HCT116 (cell line): Measurements from ENCODE around the gene CYB561A3. TPM values are rescaled to one million over a fixed set of nuclear protein-coding genes. Genes with fewer than 3 reads are reported as not detected.
"Not testable (repeated sequence)": the region's sequence is repeated elsewhere in the genome, so short reads cannot be mapped to it uniquely, and the experiment has no call there.

Experiments
- ATAC-seq: fragments of 200-7000 bp; cut with Tn5 transposase; 2 replicates; pipeline ENCODE4 v1.9.1; 2020; ENCODE audit warnings: mild to moderate bottlenecking, moderate library complexity
- BruUV-seq: library from RNA; stranded (reverse); fragments of 400-500 nt; replicated peaks from 2 replicates; lab custom pipeline; 2021; lab: Mats Ljungman, UMichigan
- CTCF ChIA-PET: fragments of 300-600 bp; sonication (Branson Sonifier 250); formaldehyde crosslinking; loops from one replicate; lab custom pipeline; 2021; ENCODE audit warnings: antibody characterized with exemption; lab: Charles Lee
- POLR2A ChIA-PET: fragments of 300-600, 350-600 bp; sonication (Branson Sonifier 250); formaldehyde crosslinking; loops from one replicate; lab custom pipeline; 2021; ENCODE audit warnings: antibody characterized with exemption; lab: Charles Lee
- RAD21 ChIA-PET, 2 experiments: fragments of 300-600 bp; sonication (Branson Sonifier 250); formaldehyde crosslinking; loops; one replicate each; lab custom pipeline; 2023; ENCODE audit warnings: low total read pairs in 2 of 2; ENCODE audit not compliant: uncharacterized antibody in 2 of 2, unreplicated experiment in 2 of 2, low non-redundant PET in 1 of 2; lab: Charles Lee
- DNase-seq: peaks from one replicate; pipeline ENCODE4 v3.0.0-alpha.2; 2010; ENCODE audit warnings: low read depth, low spot score
- H2AFZ ChIP-seq: fragments of 200-600 bp; shearing (Covaris generic), sonication (generic); 2 replicates; pipeline ENCODE4 v1.6.1; 2017; ENCODE audit warnings: low read depth, mixed run types, mixed read lengths, antibody characterized with exemption, low read length; ENCODE audit not compliant: poor library complexity, severe bottlenecking
- H3K27ac ChIP-seq: 2 replicates; pipeline ENCODE4 v1.5.1; 2012; ENCODE audit warnings: low read depth, low read length
- H3K27me3 ChIP-seq: fragments of 200-600 bp; sonication (generic); 2 replicates; pipeline ENCODE4 v1.6.1; 2016; ENCODE audit warnings: mixed run types, low read length, mixed read lengths; ENCODE audit not compliant: insufficient read depth
- H3K36me3 ChIP-seq, 2 experiments: fragments of 200-500 bp in 1 of 2; fragments of 200-600 bp in 1 of 2; sonication (Bioruptor generic) in 1 of 2; sonication (generic) in 1 of 2; 2 replicates each; pipeline versions ENCODE4 v1.5.1 to v1.6.1; 2014 to 2016; ENCODE audit warnings: low read length in 2 of 2, inconsistent platforms in 1 of 2, mixed read lengths in 1 of 2, mixed run types in 1 of 2; ENCODE audit not compliant: insufficient read depth in 2 of 2, control insufficient read depth in 1 of 2
- H3K4me1 ChIP-seq, 2 experiments: fragments of 200-600 bp in 1 of 2; sonication (generic) in 1 of 2; 2 replicates each; pipeline versions ENCODE4 v1.5.1 to v1.6.1; 2012 to 2017; ENCODE audit warnings: low read length in 2 of 2, inconsistent platforms in 1 of 2, mild to moderate bottlenecking in 1 of 2, mixed read lengths in 1 of 2, mixed run types in 1 of 2, moderate library complexity in 1 of 2; ENCODE audit not compliant: insufficient read depth in 2 of 2, control insufficient read depth in 1 of 2
- H3K4me2 ChIP-seq: fragments of 200-600 bp; sonication (generic); 2 replicates; pipeline ENCODE4 v1.6.1; 2017; ENCODE audit warnings: mixed run types, low read length, mixed read lengths
- H3K4me3 ChIP-seq, 2 experiments: fragments of 200-600 bp in 1 of 2; sonication (generic) in 1 of 2; replicated peaks in 1 of 2; 2 replicates each; pipeline ENCODE4 v1.5.1; 2011 to 2016; ENCODE audit warnings: low read length in 2 of 2, control low read depth in 1 of 2, low read depth in 1 of 2, mild to moderate bottlenecking in 1 of 2, mixed read lengths in 1 of 2, mixed run types in 1 of 2
- H3K79me2 ChIP-seq: fragments of 200-600 bp; sonication (generic); 2 replicates; pipeline ENCODE4 v1.6.1; 2017; ENCODE audit warnings: mild to moderate bottlenecking, mixed run types, low read length, moderate library complexity, mixed read lengths; ENCODE audit not compliant: insufficient read depth
- H3K9ac ChIP-seq: fragments of 200-600 bp; sonication (generic); 2 replicates; pipeline ENCODE4 v1.6.1; 2016; ENCODE audit warnings: low read length, mixed read lengths
- H3K9me2 ChIP-seq: fragments of 200-600 bp; sonication (generic), shearing (Covaris generic); 2 replicates; pipeline ENCODE4 v1.6.1; 2017; ENCODE audit warnings: mixed run types, mild to moderate bottlenecking, moderate library complexity; ENCODE audit not compliant: insufficient read depth
- H3K9me3 ChIP-seq, 2 experiments: fragments of 200-500 bp in 1 of 2; fragments of 200-600 bp in 1 of 2; sonication (Bioruptor generic) in 1 of 2; sonication (generic) in 1 of 2; 2 replicates each; pipeline ENCODE4 v1.6.1; 2014 to 2017; ENCODE audit warnings: low read length in 2 of 2, mixed read lengths in 2 of 2, inconsistent platforms in 1 of 2, low read depth in 1 of 2, mild to moderate bottlenecking in 1 of 2, mixed run types in 1 of 2, moderate library complexity in 1 of 2; ENCODE audit not compliant: control insufficient read depth in 1 of 2, insufficient read depth in 1 of 2
- H4K20me1 ChIP-seq: fragments of 200-600 bp; sonication (generic), shearing (Covaris generic); 2 replicates; pipeline ENCODE4 v1.6.1; 2017; ENCODE audit warnings: mixed run types, mild to moderate bottlenecking, moderate library complexity; ENCODE audit not compliant: insufficient read depth
- CTCF ChIP-seq, 3 experiments: fragments of 200-600 bp in 1 of 3; sonication (generic) in 1 of 3; IDR thresholded peaks in 2 of 3; conservative IDR thresholded peaks in 1 of 3; 2 replicates each; pipeline ENCODE4 v1.5.1; 2012 to 2017; ENCODE audit warnings: low read depth in 2 of 3, low read length in 2 of 3, antibody characterized with exemption in 1 of 3, borderline replicate concordance in 1 of 3, control low read depth in 1 of 3, mild to moderate bottlenecking in 1 of 3, mixed read lengths in 1 of 3, mixed run types in 1 of 3, moderate library complexity in 1 of 3; ENCODE audit not compliant: insufficient read depth in 1 of 3
- MAX ChIP-seq: IDR thresholded peaks from 2 replicates; pipeline ENCODE4 v1.6.1; 2012
- RAD21 ChIP-seq: IDR thresholded peaks from 2 replicates; pipeline ENCODE4 v1.6.1; 2012; ENCODE audit warnings: low read depth, mild to moderate bottlenecking
- ZBTB33 ChIP-seq: IDR thresholded peaks from 2 replicates; pipeline ENCODE4 v1.6.1; 2011; ENCODE audit warnings: mild to moderate bottlenecking, low read length, moderate library complexity; ENCODE audit not compliant: insufficient replicate concordance; ENCODE audit errors: extremely low read depth
- intact Hi-C: fragments of 100-400 bp; cut with micrococcal nuclease; formaldehyde crosslinking; loops from 2 replicates; pipeline ENCODE4 v1.10.0; 2022
- total RNA-seq: library from RNA; stranded (reverse); gene quantifications from one replicate; pipeline ENCODE4 v1.2.1, GENCODE V29; 2021; ENCODE audit not compliant: unreplicated experiment

CYB561A3 gene
- total RNA-seq, 1 experiment from 2014 or later, result 34.1 TPM

GRCh38 chr11:61384271-61385242 is 22.9 kb upstream of the CYB561A3 start:
- intact Hi-C loops, result loop anchor here (1.0 to 10.0 kb wide), 5 partner anchors 48 to 610 kb away; no protein-coding TSS in a partner anchor
- no peak for DNase-seq
- H3K27ac ChIP-seq, result no peak overlapping the region; the same call in 1 of the 2 replicates
- ATAC-seq, result peak; percentile 31; the same call in 1 of the 2 replicates
- H3K4me2 ChIP-seq, result no peak overlapping the region
- ChIA-PET RAD21 (interaction anchor here (1.2 to 1.9 kb wide), 3 partner anchors 48 to 50 kb away, joined by 3 to 15 read pairs (median 14); no protein-coding TSS in a partner anchor), CTCF (interaction anchor here (0.8 to 6.5 kb wide), 8 partner anchors 10 to 554 kb away, joined by 3 to 120 read pairs (median 8); partner anchors contain the start of genes CPSF7, CYB561A3, SDHAF2 and TMEM138), POLR2A (interaction anchor here (0.8 to 3.0 kb wide), 5 partner anchors 17 to 53 kb away, joined by 3 to 14 read pairs (median 5); partner anchors contain the start of genes CYB561A3 and TMEM138)
- H2AFZ ChIP-seq, result no peak overlapping the region
- no peaks in the 10 kb centered on the region for H3K79me2 ChIP-seq
- no peaks in the 10 kb centered on the region for H4K20me1 ChIP-seq
- no peaks in the 10 kb centered on the region for H3K36me3 ChIP-seq
- H3K9me2 ChIP-seq, result no peaks in the 10 kb centered on the region
- no peak overlapping the region for H3K4me3 ChIP-seq
- BruUV-seq, result no TSS peak
- TF ChIP-seq ZBTB33 (no peak), RAD21 (peak; percentile 36), MAX (no peak), CTCF (IDR thresholded peaks at IDR 0.05 in 2 of 3, conservative IDR thresholded peaks at IDR 0.05 in 1 of 3; ENCODE audit: borderline replicate concordance in 1 of 3, insufficient read depth in 1 of 3, low read depth in 2 of 3, low read length in 2 of 3) (peak; percentile 3 to 32 (median 20); a peak in 2 of 6 replicates)
- H3K9ac ChIP-seq, result no peak overlapping the region
- no peaks in the 10 kb centered on the region for H3K4me1 ChIP-seq
- H3K27me3 ChIP-seq, result no peaks in the 10 kb centered on the region
- no peaks in the 10 kb centered on the region for H3K9me3 ChIP-seq

- H3K9me3 ChIP-seq, H2AFZ ChIP-seq, H3K4me3 ChIP-seq, H3K27me3 ChIP-seq, DNase-seq, H4K20me1 ChIP-seq, H3K9ac ChIP-seq, H3K4me2 ChIP-seq, H3K79me2 ChIP-seq, ATAC-seq, H3K9me2 ChIP-seq, H3K36me3 ChIP-seq, H3K4me1 ChIP-seq, H3K27ac ChIP-seq, BruUV-seq, RAD21 ChIA-PET: not testable (repeated sequence)
- ChIA-PET CTCF (interaction anchor here (2.3 to 6.5 kb wide), 2 partner anchors 9 to 48 kb away, joined by 10 to 120 read pairs; no protein-coding TSS in a partner anchor), POLR2A (interaction anchor here (2.4 to 3.0 kb wide), 2 partner anchors 22 to 48 kb away, joined by 12 to 14 read pairs; partner anchors contain the start of genes CYB561A3 and TMEM138)
- intact Hi-C loops, result loop anchor here (10.0 kb wide), 1 partner anchor 609 kb away; no protein-coding TSS in a partner anchor
Observed at GRCh38 chr11:61383859-61384258, 22.2 kb upstream of the CYB561A3 start.
